B cell (primary cell): ENCODE data around the gene FGF11. TPM values are rescaled to one million over a fixed set of nuclear protein-coding genes. Genes with fewer than 3 reads are reported as not detected.

Experiments
- ATAC-seq: fragments of 200-7000 bp; cut with Tn5 transposase; one replicate; pipeline ENCODE4 v1.10.0; 2021; ENCODE audit warnings: low read depth, mild to moderate bottlenecking, moderate number of reproducible peaks, moderate library complexity
- CTCF ChIA-PET: fragments of 350-600 bp; sonication (Branson Sonifier 250); formaldehyde crosslinking; loops from one replicate; lab custom pipeline; 2021; ENCODE audit warnings: antibody characterized with exemption, inconsistent platforms; lab: Charles Lee
- POLR2A ChIA-PET: fragments of 350-600 bp; sonication (Branson Sonifier 250); formaldehyde crosslinking; loops from one replicate; lab custom pipeline; 2021; ENCODE audit warnings: antibody characterized with exemption; lab: Charles Lee
- DNase-seq: peaks from one replicate; pipeline ENCODE4 v3.0.0; 2013
- H2AFZ ChIP-seq: 2 replicates; pipeline ENCODE4 v1.6.1; 2012; ENCODE audit warnings: mild to moderate bottlenecking, low read depth, low read length; ENCODE audit not compliant: insufficient read depth, poor library complexity, severe bottlenecking
- H3K27ac ChIP-seq, 2 donors: 1 replicate in 1 of 2; 2 replicates in 1 of 2; pipeline ENCODE4 v1.5.1; 2012 to 2013; ENCODE audit warnings: low read length in 2 of 2, mild to moderate bottlenecking in 2 of 2, moderate library complexity in 1 of 2
- H3K27me3 ChIP-seq, 4 experiments: fragments of 200-600 bp in 1 of 4; sonication (generic) in 1 of 4; replicated peaks in 1 of 4; 1 replicate in 2 of 4; 2 replicates in 2 of 4; pipeline versions ENCODE4 v1.6.1 to v1.7.0; 2013 to 2016; ENCODE audit warnings: low read length in 3 of 4, mild to moderate bottlenecking in 2 of 4, mixed read lengths in 1 of 4, moderate library complexity in 1 of 4; ENCODE audit not compliant: insufficient read depth in 4 of 4, control insufficient read depth in 3 of 4; ENCODE audit errors: control extremely low read depth in 1 of 4
- H3K36me3 ChIP-seq, 2 experiments: replicated peaks in 1 of 2; 1 replicate in 1 of 2; 2 replicates in 1 of 2; pipeline versions ENCODE4 v1.6.1 to v1.7.1; 2013; ENCODE audit warnings: low read length in 1 of 2; ENCODE audit not compliant: insufficient read depth in 2 of 2, control insufficient read depth in 1 of 2; ENCODE audit errors: control extremely low read depth in 1 of 2, extremely low read depth in 1 of 2
- H3K4me1 ChIP-seq, 2 donors: fragments of 200-600 bp in 1 of 2; sonication (generic) in 1 of 2; 1 replicate in 1 of 2; 2 replicates in 1 of 2; pipeline versions ENCODE4 v1.5.1 to v1.6.1; 2013 to 2017; ENCODE audit warnings: low read length in 2 of 2; ENCODE audit not compliant: control insufficient read depth in 2 of 2, insufficient read depth in 2 of 2
- H3K4me2 ChIP-seq: replicated peaks from 2 replicates; pipeline ENCODE3; 2012; ENCODE audit warnings: mild to moderate bottlenecking, low read depth, low read length; ENCODE audit not compliant: poor library complexity, severe bottlenecking
- H3K4me3 ChIP-seq, 5 experiments: fragments of 200-600 bp in 1 of 5; sonication (generic) in 1 of 5; 1 replicate in 3 of 5; 2 replicates in 2 of 5; pipeline versions ENCODE4 v1.5.1 to v1.7.0; 2011 to 2016; ENCODE audit warnings: low read length in 4 of 5, mild to moderate bottlenecking in 4 of 5, low read depth in 2 of 5, control low read depth in 1 of 5, moderate library complexity in 1 of 5; ENCODE audit not compliant: insufficient read depth in 1 of 5; ENCODE audit errors: control extremely low read depth in 1 of 5, extremely low read depth in 1 of 5
- H3K79me2 ChIP-seq: fragments of 200-600 bp; sonication (generic); one replicate; pipeline ENCODE4 v1.6.0; 2016; ENCODE audit warnings: low read length; ENCODE audit not compliant: control insufficient read depth, insufficient read depth
- H3K9ac ChIP-seq: fragments of 200-600 bp; sonication (generic); 2 replicates; pipeline ENCODE4 v1.6.1; 2017; ENCODE audit warnings: mild to moderate bottlenecking, low read length, moderate library complexity
- H3K9me3 ChIP-seq, 3 donors: one replicate each; pipeline versions ENCODE4 v1.6.1 to v1.7.1; 2013; ENCODE audit warnings: low read length in 2 of 3; ENCODE audit not compliant: control insufficient read depth in 2 of 3, insufficient read depth in 1 of 3; ENCODE audit errors: control extremely low read depth in 1 of 3
- H4K20me1 ChIP-seq: 2 replicates; pipeline ENCODE4 v1.6.0; 2012; ENCODE audit warnings: mild to moderate bottlenecking, low read length; ENCODE audit not compliant: insufficient read depth, control insufficient read depth, poor library complexity, severe bottlenecking
- H3K27ac Mint-ChIP-seq: one replicate; pipeline ENCODE4 v1.8.0; 2021; ENCODE audit warnings: mixed read lengths
- H3K27me3 Mint-ChIP-seq: one replicate; pipeline ENCODE4 v1.8.0; 2021; ENCODE audit warnings: mixed read lengths
- H3K4me1 Mint-ChIP-seq: one replicate; pipeline ENCODE4 v1.8.0; 2021; ENCODE audit warnings: mixed read lengths
- H3K4me3 Mint-ChIP-seq: one replicate; pipeline ENCODE4 v1.8.0; 2021; ENCODE audit warnings: mixed read lengths
- H3K9me3 Mint-ChIP-seq: one replicate; pipeline ENCODE4 v1.8.0; 2022; ENCODE audit warnings: mixed read lengths; ENCODE audit not compliant: insufficient read depth
- EZH2 ChIP-seq: IDR thresholded peaks from 2 replicates; pipeline ENCODE4 v1.6.1; 2012; ENCODE audit warnings: borderline replicate concordance, low read depth, mild to moderate bottlenecking, moderate library complexity, low read length; ENCODE audit not compliant: insufficient read depth, poor library complexity, severe bottlenecking
- WGBS: methylation state at CpG from one replicate; pipeline ENCODE4 v1.1.5; 2013; ENCODE audit warnings: missing lambda C conversion rate; ENCODE audit not compliant: insufficient coverage; 5-methylcytosine and 5-hydroxymethylcytosine counted together
- intact Hi-C: fragments of 100-400 bp; cut with micrococcal nuclease; formaldehyde crosslinking; loops from one replicate; pipeline ENCODE4 v1.10.0; 2022
- polyA plus RNA-seq: library from polyadenylated mRNA; depleted of rRNA; stranded (reverse); fragments of >200 nt; gene quantifications from 2 replicates; pipeline ENCODE4 v1.2.3, GENCODE V29; 2012
- total RNA-seq, 2 donors: library from RNA; stranded (reverse); fragments of 120-200 nt in 1 of 2; gene quantifications; 1 replicate in 1 of 2; 2 replicates in 1 of 2; pipeline versions ENCODE4 v1.2.3 to v1.2.4, GENCODE V29; 2013 to 2022
- TF ChIP-seq, protein P1 (sequence below): fragments of 200-600 bp; IDR thresholded peaks from one replicate; pipeline ENCODE4 v1.8.0; 2022; ENCODE audit warnings: antibody characterized with exemption, mild to moderate bottlenecking

FGF11 gene
- total and polyA plus RNA-seq, 2 donors (not counting 1 experiment from before 2014, with no cell fraction given): 2.7 to 4.6 TPM

DNA sequence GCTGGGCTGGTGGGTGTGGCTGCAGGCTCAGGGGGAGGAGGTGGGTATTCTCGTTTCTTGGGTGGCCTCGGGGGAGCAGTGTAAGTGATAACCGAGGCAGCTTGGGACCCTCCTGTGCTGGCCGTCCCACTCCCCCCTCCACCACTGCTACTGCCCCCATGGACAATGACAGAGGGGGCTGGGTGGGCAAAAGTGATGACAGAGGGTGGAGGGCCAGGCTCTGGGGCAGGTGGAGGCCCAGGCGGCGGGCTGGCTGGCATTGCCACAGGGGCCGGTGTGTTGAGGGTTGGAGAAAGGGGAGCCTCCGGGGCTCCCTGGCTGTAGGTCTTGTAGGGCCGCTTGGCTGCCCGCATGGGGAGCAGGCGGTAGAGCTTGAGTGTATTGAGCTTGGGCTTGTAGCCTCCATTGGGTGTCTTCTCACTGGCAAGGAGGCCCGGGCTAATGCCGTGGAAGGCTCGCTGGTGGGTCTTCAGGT lies 24.1 kb downstream of the FGF11 start:
- H3K9me3 ChIP-seq: no peaks in the 10 kb centered on the region
- POLR2A ChIA-PET: interaction anchor here (0.6 to 0.8 kb wide), 3 partner anchors 97 to 220 kb away, joined by 4 to 10 read pairs (median 6); no protein-coding TSS in a partner anchor
- ATAC-seq: no peak
- intact Hi-C loops: no loop called here
- peaks cover 13% of the 10 kb centered on the region for H3K79me2 ChIP-seq
- H3K4me1 ChIP-seq: peaks cover 8 to 12% of the 10 kb centered on the region in 2 donors
- no peaks in the 10 kb centered on the region for H3K27me3 Mint-ChIP-seq
- WGBS: 97% methylated on average over 10 of the region's 14 CpGs
- H3K4me1 Mint-ChIP-seq: peaks cover 14% of the 10 kb centered on the region
- peaks cover 35% of the 10 kb centered on the region for H4K20me1 ChIP-seq
- H3K4me3 Mint-ChIP-seq: no peak overlapping the region
- no peak overlapping the region for H3K27ac ChIP-seq
- no peak for TF ChIP-seq EZH2
- TF ChIP-seq, protein P1, sequence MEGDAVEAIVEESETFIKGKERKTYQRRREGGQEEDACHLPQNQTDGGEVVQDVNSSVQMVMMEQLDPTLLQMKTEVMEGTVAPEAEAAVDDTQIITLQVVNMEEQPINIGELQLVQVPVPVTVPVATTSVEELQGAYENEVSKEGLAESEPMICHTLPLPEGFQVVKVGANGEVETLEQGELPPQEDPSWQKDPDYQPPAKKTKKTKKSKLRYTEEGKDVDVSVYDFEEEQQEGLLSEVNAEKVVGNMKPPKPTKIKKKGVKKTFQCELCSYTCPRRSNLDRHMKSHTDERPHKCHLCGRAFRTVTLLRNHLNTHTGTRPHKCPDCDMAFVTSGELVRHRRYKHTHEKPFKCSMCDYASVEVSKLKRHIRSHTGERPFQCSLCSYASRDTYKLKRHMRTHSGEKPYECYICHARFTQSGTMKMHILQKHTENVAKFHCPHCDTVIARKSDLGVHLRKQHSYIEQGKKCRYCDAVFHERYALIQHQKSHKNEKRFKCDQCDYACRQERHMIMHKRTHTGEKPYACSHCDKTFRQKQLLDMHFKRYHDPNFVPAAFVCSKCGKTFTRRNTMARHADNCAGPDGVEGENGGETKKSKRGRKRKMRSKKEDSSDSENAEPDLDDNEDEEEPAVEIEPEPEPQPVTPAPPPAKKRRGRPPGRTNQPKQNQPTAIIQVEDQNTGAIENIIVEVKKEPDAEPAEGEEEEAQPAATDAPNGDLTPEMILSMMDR: no peak
- no peak overlapping the region for H2AFZ ChIP-seq
- peaks cover 0 to 29% of the 10 kb centered on the region in 2 experiments for H3K36me3 ChIP-seq
- no peak overlapping the region for H3K4me2 ChIP-seq
- H3K9me3 Mint-ChIP-seq: no peaks in the 10 kb centered on the region
- no peak overlapping the region for H3K27ac Mint-ChIP-seq
- no peak overlapping the region for H3K4me3 ChIP-seq
- CTCF ChIA-PET: no interaction called here
- H3K9ac ChIP-seq: no peak overlapping the region
- H3K27me3 ChIP-seq: no peaks in the 10 kb centered on the region
- no peak for DNase-seq

DNA sequence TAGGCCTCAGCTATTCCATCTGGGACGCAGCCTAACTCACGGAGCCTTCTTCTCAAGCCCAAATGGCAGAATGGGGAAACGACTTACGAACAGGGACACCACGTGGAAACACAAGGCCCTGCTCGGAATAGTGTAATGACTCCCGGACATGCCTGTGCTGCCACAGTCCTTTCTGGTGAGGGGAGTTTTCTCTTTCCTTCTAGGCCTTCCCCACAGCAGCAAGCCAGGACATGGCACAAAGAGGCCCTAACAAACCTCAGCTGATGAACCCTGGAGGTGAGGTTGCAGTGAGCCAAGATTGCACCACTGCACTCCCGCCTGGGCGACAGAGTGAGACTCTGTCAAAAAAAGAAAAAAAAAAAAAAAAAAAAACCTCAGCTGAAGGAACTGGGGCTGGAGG lies 24.8 kb downstream of the FGF11 start:
- no peak for TF ChIP-seq EZH2
- TF ChIP-seq, protein P1: no peak
- Histone ChIP-seq H4K20me1 (peaks cover 41% of the 10 kb centered on the region), H3K27ac (no peak overlapping the region), H3K9me3 (no peaks in the 10 kb centered on the region), H2AFZ (no peak overlapping the region), H3K4me3 (no peak overlapping the region), H3K27me3 (no peaks in the 10 kb centered on the region), H3K4me2 (no peak overlapping the region), H3K4me1 (peaks cover 8 to 12% of the 10 kb centered on the region in 2 donors), H3K36me3 (peaks cover 0 to 29% of the 10 kb centered on the region in 2 experiments), H3K79me2 (peaks cover 19% of the 10 kb centered on the region), H3K9ac (no peak overlapping the region)
- Mint-ChIP-seq H3K27ac (no peak overlapping the region), H3K9me3 (no peaks in the 10 kb centered on the region), H3K27me3 (no peaks in the 10 kb centered on the region), H3K4me3 (no peak overlapping the region), H3K4me1 (peaks cover 18% of the 10 kb centered on the region)
- ChIA-PET POLR2A (interaction anchor here (0.6 to 0.8 kb wide), 3 partner anchors 97 to 221 kb away, joined by 4 to 10 read pairs (median 6); no protein-coding TSS in a partner anchor), CTCF (interaction anchor here (0.6 kb wide), 1 partner anchor 72 kb away, joined by 3 read pairs; no protein-coding TSS in a partner anchor)
- WGBS: 96% methylated on average over 5 of the region's 9 CpGs
- intact Hi-C loops: no loop called here
- no peak for ATAC-seq
- no peak for DNase-seq
